ENCODE results near the gene F13B.

- TF ChIP-seq, protein P1, sequence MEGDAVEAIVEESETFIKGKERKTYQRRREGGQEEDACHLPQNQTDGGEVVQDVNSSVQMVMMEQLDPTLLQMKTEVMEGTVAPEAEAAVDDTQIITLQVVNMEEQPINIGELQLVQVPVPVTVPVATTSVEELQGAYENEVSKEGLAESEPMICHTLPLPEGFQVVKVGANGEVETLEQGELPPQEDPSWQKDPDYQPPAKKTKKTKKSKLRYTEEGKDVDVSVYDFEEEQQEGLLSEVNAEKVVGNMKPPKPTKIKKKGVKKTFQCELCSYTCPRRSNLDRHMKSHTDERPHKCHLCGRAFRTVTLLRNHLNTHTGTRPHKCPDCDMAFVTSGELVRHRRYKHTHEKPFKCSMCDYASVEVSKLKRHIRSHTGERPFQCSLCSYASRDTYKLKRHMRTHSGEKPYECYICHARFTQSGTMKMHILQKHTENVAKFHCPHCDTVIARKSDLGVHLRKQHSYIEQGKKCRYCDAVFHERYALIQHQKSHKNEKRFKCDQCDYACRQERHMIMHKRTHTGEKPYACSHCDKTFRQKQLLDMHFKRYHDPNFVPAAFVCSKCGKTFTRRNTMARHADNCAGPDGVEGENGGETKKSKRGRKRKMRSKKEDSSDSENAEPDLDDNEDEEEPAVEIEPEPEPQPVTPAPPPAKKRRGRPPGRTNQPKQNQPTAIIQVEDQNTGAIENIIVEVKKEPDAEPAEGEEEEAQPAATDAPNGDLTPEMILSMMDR (conservative IDR thresholded peaks at IDR 0.05; ENCODE audit: low read length): no peak
- no peak for TF ChIP-seq EZH2phosphoT487 (IDR thresholded peaks at IDR 0.05; ENCODE audit: borderline replicate concordance)
Measured at GRCh38 chr1:197073978-197074377, 6.9 kb upstream of the F13B start.
